HG03139 (cell line): ENCODE results near the gene HDAC10.
"Not testable (repeated sequence)": the region's sequence is repeated elsewhere in the genome, so short reads cannot be mapped to it uniquely, and the experiment has no call there.

Experiments
- ATAC-seq: cut with Tn5 transposase; IDR thresholded peaks from one replicate; pipeline ENCODE4 v1.9.1; 2021; ENCODE audit not compliant: unreplicated experiment

The HDAC10 gene

GRCh38 chr22:50285568-50286229 is 34.6 kb upstream of the HDAC10 start:
- ATAC-seq: no peak

- ATAC-seq: no peak
Observed at GRCh38 chr22:50284479-50284878, 33.4 kb upstream of the HDAC10 start.

GRCh38 chr22:50283821-50284220 is 32.8 kb upstream of the HDAC10 start:
- ATAC-seq: no peak

- ATAC-seq: no peak
Observed at GRCh38 chr22:50282361-50283155, 31.5 kb upstream of the HDAC10 start.

GRCh38 chr22:50281957-50282356 is 30.9 kb upstream of the HDAC10 start:
- ATAC-seq: no peak

GRCh38 chr22:50281384-50281760 is 30.3 kb upstream of the HDAC10 start:
- ATAC-seq: no peak

GRCh38 chr22:50280708-50281383 is 29.8 kb upstream of the HDAC10 start:
- ATAC-seq: no peak

- ATAC-seq: no peak
Observed at GRCh38 chr22:50280022-50280707, 29.1 kb upstream of the HDAC10 start.

- no peak for ATAC-seq
Observed at GRCh38 chr22:50278956-50279619, 28.0 kb upstream of the HDAC10 start.

GRCh38 chr22:50278461-50278860 is 27.4 kb upstream of the HDAC10 start:
- ATAC-seq: no peak

- no peak for ATAC-seq
Observed at GRCh38 chr22:50277761-50278160, 26.7 kb upstream of the HDAC10 start.

GRCh38 chr22:50276143-50276542 is 25.1 kb upstream of the HDAC10 start:
- ATAC-seq: no peak

GRCh38 chr22:50275181-50276055 is 24.4 kb upstream of the HDAC10 start:
- no peak for ATAC-seq

- ATAC-seq: no peak
Observed at GRCh38 chr22:50274771-50275170, 23.7 kb upstream of the HDAC10 start.

GRCh38 chr22:50274311-50274710 is 23.2 kb upstream of the HDAC10 start:
- no peak for ATAC-seq

- not testable (repeated sequence) for ATAC-seq
Observed at GRCh38 chr22:50273781-50274180, 22.7 kb upstream of the HDAC10 start.

GRCh38 chr22:50273352-50273751 is 22.3 kb upstream of the HDAC10 start:
- not testable (repeated sequence) for ATAC-seq

GRCh38 chr22:50272044-50272802 is 21.2 kb upstream of the HDAC10 start:
- ATAC-seq: no peak

GRCh38 chr22:50271519-50271970 is 20.5 kb upstream of the HDAC10 start:
- ATAC-seq: no peak
